GM21390 (cell line): ENCODE data around the gene ZNF790.

Source experiments
- ATAC-seq: cut with Tn5 transposase; IDR thresholded peaks from one replicate; pipeline ENCODE4 v1.9.1; 2021; ENCODE audit not compliant: unreplicated experiment

The ZNF790 gene

GRCh38 chr19:36772311-36773222, 65.6 kb downstream of the ZNF790 start, which contains the start of gene ZNF850:
ZNF850 (minus strand) TSS chr19:36772807; CDS start chr19:36762606, 10,201 bp downstream.
- ATAC-seq = peak; percentile 92

GRCh38 chr19:36771261-36772231, 66.6 kb downstream of the ZNF790 start:
- no peak for ATAC-seq
